GM12878 (cell line): Measurements from ENCODE around the gene TRAPPC12. TPM values are rescaled to one million over a fixed set of nuclear protein-coding genes. Genes with fewer than 3 reads are reported as not detected.

ENCODE experiments used
- ATAC-seq: fragments of 200-7000 bp; cut with Tn5 transposase; 3 replicates; pipeline ENCODE4 v1.9.1; 2020; ENCODE audit warnings: mild to moderate bottlenecking, moderate library complexity
- BruUV-seq: library from RNA; stranded (reverse); fragments of 400-500 nt; replicated peaks from 2 replicates; lab custom pipeline; 2021; lab: Mats Ljungman, UMichigan
- CTCF ChIA-PET: fragments of 300-600 bp; sonication (Branson Sonifier 250); formaldehyde crosslinking; extraction: SDS; loops from one replicate; lab custom pipeline; 2021; ENCODE audit warnings: inconsistent platforms; lab: Yijun Ruan, JAX
- POLR2A ChIA-PET: fragments of 350-600 bp; formaldehyde crosslinking; extraction: SDS; loops from one replicate; lab custom pipeline; 2021; ENCODE audit warnings: inconsistent platforms; lab: Charles Lee
- RAD21 ChIA-PET: fragments of 300-600 bp; sonication (Branson Sonifier 250); formaldehyde crosslinking; loops from one replicate; lab custom pipeline; 2023; ENCODE audit warnings: antibody characterized with exemption; ENCODE audit not compliant: unreplicated experiment; lab: Charles Lee
- SMC1A ChIA-PET: fragments of 300-600 bp; sonication (Branson Sonifier 250); formaldehyde crosslinking; loops from one replicate; lab custom pipeline; 2023; ENCODE audit not compliant: unreplicated experiment, uncharacterized antibody; lab: Charles Lee
- DNase-seq: peaks from one replicate; pipeline ENCODE4 v3.0.0-alpha.2; 2011; ENCODE audit warnings: low read depth, low spot score
- FAIRE-seq: peaks from 3 replicates; lab custom pipeline; 2011; peaks lifted over from hg19 to GRCh38; lab: Jason Lieb, UNC
- H2AFZ ChIP-seq: 2 replicates; pipeline ENCODE4 v1.6.0; 2011; ENCODE audit warnings: low read depth, low read length, control low read depth; ENCODE audit not compliant: control insufficient read depth
- H3K27ac ChIP-seq: 2 replicates; pipeline ENCODE4 v1.5.1; 2011; ENCODE audit warnings: control low read depth; ENCODE audit not compliant: control insufficient read depth, insufficient read depth
- H3K27me3 ChIP-seq, 2 experiments: replicated peaks in 1 of 2; 2 replicates each; pipeline versions ENCODE4 v1.6.0 to v1.6.1; 2011; ENCODE audit warnings: low read length in 1 of 2; ENCODE audit not compliant: control insufficient read depth in 2 of 2, insufficient read depth in 2 of 2
- H3K36me3 ChIP-seq, 2 experiments: 2 replicates each; pipeline ENCODE4 v1.5.1; 2011; ENCODE audit warnings: low read length in 1 of 2; ENCODE audit not compliant: control insufficient read depth in 2 of 2, insufficient read depth in 2 of 2
- H3K4me1 ChIP-seq: 2 replicates; pipeline ENCODE4 v1.6.1; 2011; ENCODE audit warnings: mild to moderate bottlenecking, low read length, moderate library complexity, mixed read lengths; ENCODE audit not compliant: control insufficient read depth, insufficient read depth
- H3K4me2 ChIP-seq: 2 replicates; pipeline ENCODE4 v1.6.0; 2011; ENCODE audit warnings: control low read depth; ENCODE audit not compliant: control insufficient read depth, insufficient read depth
- H3K4me3 ChIP-seq: fragments of 200-600 bp; sonication (generic); 2 replicates; pipeline ENCODE4 v1.5.1; 2016
- H3K79me2 ChIP-seq: 2 replicates; pipeline ENCODE4 v1.6.0; 2011; ENCODE audit warnings: low read length; ENCODE audit not compliant: control insufficient read depth, insufficient read depth
- H3K9ac ChIP-seq: 2 replicates; pipeline ENCODE4 v1.8.0; 2011; ENCODE audit warnings: low read length, control low read depth, mixed read lengths; ENCODE audit not compliant: control insufficient read depth, insufficient read depth
- H3K9me3 ChIP-seq: replicated peaks from 3 replicates; pipeline ENCODE4 v1.5.1; 2011; ENCODE audit warnings: mild to moderate bottlenecking, low read length; ENCODE audit not compliant: control insufficient read depth, insufficient read depth
- H4K20me1 ChIP-seq: 2 replicates; pipeline ENCODE4 v1.6.0; 2011; ENCODE audit not compliant: control insufficient read depth, insufficient read depth
- ATF2 ChIP-seq: IDR thresholded peaks from 2 replicates; pipeline ENCODE4 v1.6.1; 2012; ENCODE audit warnings: low read length, inconsistent platforms
- CBFB ChIP-seq: IDR thresholded peaks from 2 replicates; pipeline ENCODE4 v1.6.1; 2016; ENCODE audit warnings: antibody characterized with exemption, low read depth
- CEBPB ChIP-seq, 2 experiments: fragments of 150-350 bp in 1 of 2; IDR thresholded peaks; 2 replicates each; pipeline ENCODE4 v1.6.1; 2012 to 2014; ENCODE audit warnings: low read depth in 2 of 2, low read length in 2 of 2, borderline replicate concordance in 1 of 2, inconsistent platforms in 1 of 2
- CHD2 ChIP-seq: IDR thresholded peaks from 2 replicates; pipeline ENCODE4 v1.6.1; 2011; ENCODE audit warnings: low read depth, low read length, improper control_type of control experiment, borderline replicate concordance
- E4F1 ChIP-seq: fragments of 450-650 bp; IDR thresholded peaks from 2 replicates; pipeline ENCODE4 v1.6.1; 2018; ENCODE audit warnings: borderline replicate concordance, mild to moderate bottlenecking; ENCODE audit not compliant: partially characterized antibody
- ETV6 ChIP-seq, 2 experiments: fragments of 450-650 bp in 1 of 2; IDR thresholded peaks in 1 of 2; conservative IDR thresholded peaks in 1 of 2; 2 replicates each; pipeline ENCODE4 v1.6.1; 2014; ENCODE audit warnings: antibody characterized with exemption in 1 of 2, borderline replicate concordance in 1 of 2, low read depth in 1 of 2, mild to moderate bottlenecking in 1 of 2, moderate library complexity in 1 of 2
- EZH2 ChIP-seq: IDR thresholded peaks from 2 replicates; pipeline ENCODE4 v1.6.1; 2012; ENCODE audit warnings: low read depth, mild to moderate bottlenecking, control low read depth, inconsistent platforms, low read length, borderline replicate concordance; ENCODE audit not compliant: control insufficient read depth
- HDGF ChIP-seq: fragments of 450-650 bp; IDR thresholded peaks from 2 replicates; pipeline ENCODE4 v1.6.1; 2016; ENCODE audit warnings: antibody characterized with exemption
- RAD21 ChIP-seq: IDR thresholded peaks from 2 replicates; pipeline ENCODE4 v1.6.1; 2011; ENCODE audit warnings: mild to moderate bottlenecking, low read depth, low read length, moderate library complexity; ENCODE audit not compliant: insufficient read depth
- RAD51 ChIP-seq: fragments of 450-650 bp; IDR thresholded peaks from 2 replicates; pipeline ENCODE4 v1.6.1; 2016; ENCODE audit warnings: moderate library complexity, mild to moderate bottlenecking, inconsistent platforms
- SIX5 ChIP-seq: IDR thresholded peaks from 2 replicates; pipeline ENCODE4 v1.6.1; 2011; ENCODE audit warnings: mild to moderate bottlenecking, low read depth, low read length, moderate library complexity; ENCODE audit not compliant: severe bottlenecking
- SRF ChIP-seq, 2 experiments: IDR thresholded peaks; 2 replicates each; pipeline ENCODE4 v1.6.1; 2011; ENCODE audit warnings: low read depth in 2 of 2, low read length in 2 of 2, mild to moderate bottlenecking in 1 of 2, moderate library complexity in 1 of 2
- TCF3 ChIP-seq: IDR thresholded peaks from 2 replicates; pipeline ENCODE4 v1.6.1; 2012; ENCODE audit warnings: low read depth, mild to moderate bottlenecking, low read length, borderline replicate concordance; ENCODE audit not compliant: insufficient read depth
- WGBS: methylation state at CpG from one replicate; pipeline ENCODE4 v1.1.6; 2016; ENCODE audit warnings: low lambda C conversion rate; ENCODE audit not compliant: insufficient replicate concordance, insufficient coverage; ENCODE audit errors: missing lambda C conversion rate; 5-methylcytosine and 5-hydroxymethylcytosine counted together
- in situ Hi-C: fragments of 300-500 bp; cut with MboI; formaldehyde crosslinking; loops from 9 replicates; pipeline ENCODE4 v1.14.3; 2018; ENCODE audit warnings: mixed read lengths
- intact Hi-C: fragments of 100-400 bp; cut with micrococcal nuclease; formaldehyde crosslinking; loops from one replicate; pipeline ENCODE4 v1.14.2; 2022; ENCODE audit not compliant: unreplicated experiment
- polyA plus RNA-seq, 11 experiments: library from polyadenylated mRNA; depleted of rRNA in 4 of 11; unstranded in 6 of 11; stranded (reverse) in 5 of 11; fragments of >200 nt; fragmentation: Nextera tagmentation in 4 of 11; fragmentation: Illumina TruSeq in 1 of 11; extraction: Ambion mirVana in 4 of 11; extraction: Trizol in 1 of 11; gene quantifications; 1 replicate in 1 of 11; 2 replicates in 10 of 11; pipeline versions ENCODE4 v1.2.1 to v1.2.3, GENCODE V29; 2011 to 2016; ENCODE audit warnings: inconsistent platforms in 2 of 11, missing spikeins in 2 of 11, low read depth in 1 of 11
- total RNA-seq, 4 experiments: library from RNA; depleted of rRNA in 3 of 4; stranded (reverse); fragments of >200 nt in 3 of 4; fragmentation: Illumina TruSeq in 1 of 4; extraction: Trizol in 1 of 4; gene quantifications; 2 replicates each; pipeline versions ENCODE4 v1.2.1 to v1.2.3, GENCODE V29; 2013 to 2021

Gene TRAPPC12
- total and polyA plus RNA-seq, 10 of the 15 experiments (the other 5 are each of a cell fraction or from before 2014, with no cell fraction given), result 8.6 to 77.1 (median 37.4) TPM

GRCh38 chr2:3461801-3462492 lies 82.5 kb downstream of the TRAPPC12 start (continued):
- TF ChIP-seq RAD21 (peak; percentile 91), RAD51 (peak; percentile 36), ETV6 (conservative IDR thresholded peaks at IDR 0.05 in 1 of 2, IDR thresholded peaks at IDR 0.05 in 1 of 2; ENCODE audit: borderline replicate concordance in 1 of 2, low read depth in 1 of 2) (no peak), CHD2 (no peak), HDGF (peak; percentile 67; the same call in 1 of the 2 replicates), EZH2 (no peak), CBFB (no peak), SIX5 (no peak)
- TF ChIP-seq, all 136 proteins: peak for 32

- DNase-seq (no peak), FAIRE-seq (peak; percentile 7), ATAC-seq (no peak; the same call in 2 of the 3 replicates)
- CTCF ChIA-PET, result interaction anchor here (0.7 to 3.6 kb wide), 24 partner anchors 9 to 1343 kb away, joined by 3 to 44 read pairs (median 5); partner anchors contain the start of genes COLEC11 and EIPR1
- WGBS, result 58% methylated on average over 10 of the region's 10 CpGs
- Histone ChIP-seq H3K79me2 (no peaks in the 10 kb centered on the region), H3K36me3 (peaks cover 4 to 8% of the 10 kb centered on the region in 2 experiments; a peak in 3 of 4 replicates), H3K4me1 (peaks cover 12% of the 10 kb centered on the region), H4K20me1 (no peaks in the 10 kb centered on the region), H3K27me3 (no peaks in the 10 kb centered on the region), H3K4me2 (no peak overlapping the region), H3K27ac (no peak overlapping the region), H2AFZ (no peak overlapping the region), H3K9me3 (no peaks in the 10 kb centered on the region), H3K9ac (no peak overlapping the region), H3K4me3 (no peak overlapping the region)
- no TSS peak for BruUV-seq
- SMC1A ChIA-PET, result interaction anchor here (0.8 to 4.0 kb wide), 9 partner anchors 15 to 618 kb away, joined by 3 to 28 read pairs (median 4); no protein-coding TSS in a partner anchor
- RAD21 ChIA-PET, result interaction anchor here (0.7 to 2.5 kb wide), 6 partner anchors 20 to 189 kb away, joined by 3 to 21 read pairs (median 4); no protein-coding TSS in a partner anchor
- in situ Hi-C loops (loop anchor here (25.0 kb wide), 1 partner anchor 1350 kb away; no protein-coding TSS in a partner anchor), intact Hi-C loops (loop anchor here (1.0 kb wide), 2 partner anchors 38 to 189 kb away; no protein-coding TSS in a partner anchor)
- POLR2A ChIA-PET, result interaction anchor here (1.4 kb wide), 1 partner anchor 56 kb away, joined by 3 read pairs; no protein-coding TSS in a partner anchor
- TF ChIP-seq TCF3, result no peak
- TF ChIP-seq SRF (IDR thresholded peaks at IDR 0.05; ENCODE audit: low read depth in 2 of 2, low read length in 2 of 2), result no peak
- no peak for TF ChIP-seq ATF2
- TF ChIP-seq E4F1, result no peak
- TF ChIP-seq CEBPB (IDR thresholded peaks at IDR 0.05; ENCODE audit: borderline replicate concordance in 1 of 2, low read depth in 2 of 2, low read length in 2 of 2), result no peak
Measured at GRCh38 chr2:3462493-3463104, 83.1 kb downstream of the TRAPPC12 start.
